ENCODE measurements around the gene TNIK. TPM values are rescaled to one million over a fixed set of nuclear protein-coding genes. Genes with fewer than 3 reads are reported as not detected.
A peak's percentile ranks its signal among the peaks of the same experiment; 100 is the strongest.

The TNIK gene
- total and polyA plus RNA-seq, 2 experiments from 2014 or later: 7.4 to 13.8 TPM

GRCh38 chr3:171169443-171169842, 290.8 kb downstream of the TNIK start:
- Histone ChIP-seq H3K9me3 (ENCODE audit: low read depth) (no peaks in the 10 kb centered on the region), H3K27ac (no peak overlapping the region), H3K79me2 (no peaks in the 10 kb centered on the region), H3K4me1 (ENCODE audit: insufficient read depth) (peaks cover 10% of the 10 kb centered on the region), H3K4me3 (no peak overlapping the region), H2AFZ (no peak overlapping the region), H3K9me2 (replicated peaks; ENCODE audit: insufficient read depth) (no peaks in the 10 kb centered on the region), H3K4me2 (no peak overlapping the region), H3K36me3 (replicated peaks; ENCODE audit: insufficient read depth, low read depth) (no peaks in the 10 kb centered on the region), H4K20me1 (ENCODE audit: insufficient read depth, poor library complexity, severe bottlenecking) (no peaks in the 10 kb centered on the region), H3K27me3 (no peaks in the 10 kb centered on the region)
- no peak for DNase-seq (ENCODE audit: low spot score)
- no peak for TF ChIP-seq CTCF (IDR thresholded peaks at IDR 0.05; ENCODE audit: poor library complexity)
- TF ChIP-seq EZH2 (IDR thresholded peaks at IDR 0.05; ENCODE audit: borderline replicate concordance): no peak
- TF ChIP-seq EZH2phosphoT487 (IDR thresholded peaks at IDR 0.05; ENCODE audit: low read depth, severe bottlenecking, unreplicated experiment): no peak
- 64% methylated on average over 2 of the region's 2 CpGs for WGBS (ENCODE audit: low lambda C conversion rate, missing lambda C conversion rate)

GRCh38 chr3:171168551-171168950, 291.7 kb downstream of the TNIK start:
- TF ChIP-seq EZH2 (IDR thresholded peaks at IDR 0.05; ENCODE audit: borderline replicate concordance): no peak
- TF ChIP-seq EZH2phosphoT487 (IDR thresholded peaks at IDR 0.05; ENCODE audit: low read depth, severe bottlenecking, unreplicated experiment): no peak
- TF ChIP-seq CTCF (IDR thresholded peaks at IDR 0.05; ENCODE audit: poor library complexity): no peak
- H3K27me3 ChIP-seq: no peaks in the 10 kb centered on the region
- no peak for DNase-seq (ENCODE audit: low spot score)
- H3K27ac ChIP-seq: no peak overlapping the region
- no peaks in the 10 kb centered on the region for H3K9me2 ChIP-seq (replicated peaks; ENCODE audit: insufficient read depth)
- peaks cover 9% of the 10 kb centered on the region for H3K4me1 ChIP-seq (ENCODE audit: insufficient read depth)
- H3K9me3 ChIP-seq (ENCODE audit: low read depth): no peaks in the 10 kb centered on the region
- no peak overlapping the region for H3K4me3 ChIP-seq
- H4K20me1 ChIP-seq (ENCODE audit: insufficient read depth, poor library complexity, severe bottlenecking): no peaks in the 10 kb centered on the region
- H2AFZ ChIP-seq: no peak overlapping the region
- no peak overlapping the region for H3K4me2 ChIP-seq
- WGBS (ENCODE audit: low lambda C conversion rate, missing lambda C conversion rate): 93% methylated on average over 4 of the region's 4 CpGs
- no peaks in the 10 kb centered on the region for H3K79me2 ChIP-seq
- no peaks in the 10 kb centered on the region for H3K36me3 ChIP-seq (replicated peaks; ENCODE audit: insufficient read depth, low read depth)

GRCh38 chr3:171168086-171168485, 292.1 kb downstream of the TNIK start:
- Histone ChIP-seq H3K9me3 (ENCODE audit: low read depth) (no peaks in the 10 kb centered on the region), H2AFZ (no peak overlapping the region), H3K36me3 (replicated peaks; ENCODE audit: insufficient read depth, low read depth) (no peaks in the 10 kb centered on the region), H3K79me2 (no peaks in the 10 kb centered on the region), H3K4me1 (ENCODE audit: insufficient read depth) (peaks cover 9% of the 10 kb centered on the region), H3K4me3 (no peak overlapping the region), H3K9me2 (replicated peaks; ENCODE audit: insufficient read depth) (no peaks in the 10 kb centered on the region), H4K20me1 (ENCODE audit: insufficient read depth, poor library complexity, severe bottlenecking) (no peaks in the 10 kb centered on the region), H3K27ac (peak overlapping the region; percentile 36), H3K27me3 (no peaks in the 10 kb centered on the region), H3K4me2 (no peak overlapping the region)
- 58% methylated on average over 5 of the region's 5 CpGs for WGBS (ENCODE audit: low lambda C conversion rate, missing lambda C conversion rate)
- TF ChIP-seq EZH2phosphoT487 (IDR thresholded peaks at IDR 0.05; ENCODE audit: low read depth, severe bottlenecking, unreplicated experiment) (no peak), CTCF (IDR thresholded peaks at IDR 0.05; ENCODE audit: poor library complexity) (peak; percentile 42), EZH2 (IDR thresholded peaks at IDR 0.05; ENCODE audit: borderline replicate concordance) (no peak)
- peak; percentile 59 for DNase-seq (ENCODE audit: low spot score)

- H3K4me3 ChIP-seq: no peak overlapping the region
- H3K27ac ChIP-seq: no peak overlapping the region
These were observed 294.2 kb downstream of the TNIK start for GRCh38 chr3:171165983-171166382.

More at GRCh38 chr3:171165983-171166382, 294.2 kb downstream of the TNIK start:
- Histone ChIP-seq H3K36me3 (replicated peaks; ENCODE audit: insufficient read depth, low read depth) (no peaks in the 10 kb centered on the region), H2AFZ (no peak overlapping the region), H3K4me1 (ENCODE audit: insufficient read depth) (peaks cover 4% of the 10 kb centered on the region), H3K9me2 (replicated peaks; ENCODE audit: insufficient read depth) (no peaks in the 10 kb centered on the region), H3K79me2 (no peaks in the 10 kb centered on the region), H4K20me1 (ENCODE audit: insufficient read depth, poor library complexity, severe bottlenecking) (no peaks in the 10 kb centered on the region), H3K9me3 (ENCODE audit: low read depth) (no peaks in the 10 kb centered on the region), H3K27me3 (no peaks in the 10 kb centered on the region), H3K4me2 (no peak overlapping the region)
- WGBS (ENCODE audit: low lambda C conversion rate, missing lambda C conversion rate): 96% methylated on average over 1 of the region's 1 CpG
- TF ChIP-seq CTCF (IDR thresholded peaks at IDR 0.05; ENCODE audit: poor library complexity): no peak
- TF ChIP-seq EZH2phosphoT487 (IDR thresholded peaks at IDR 0.05; ENCODE audit: low read depth, severe bottlenecking, unreplicated experiment): no peak
- TF ChIP-seq EZH2 (IDR thresholded peaks at IDR 0.05; ENCODE audit: borderline replicate concordance): no peak
- DNase-seq (ENCODE audit: low spot score): no peak

All from hepatocyte (in vitro differentiated cells).